ENCODE results near the gene KCP.

The KCP gene

GRCh38 chr7:128872394-128872824 lies 38.1 kb downstream of the KCP start:
- no peak for DNase-seq

- no peak for DNase-seq
These were observed 39.5 kb downstream of the KCP start for GRCh38 chr7:128871050-128871449.

- peak; percentile 43 to 56 for DNase-seq
These were observed 40.6 kb downstream of the KCP start for GRCh38 chr7:128869944-128870285.

- DNase-seq: peak; percentile 61 to 77
These were observed 41.2 kb downstream of the KCP start for GRCh38 chr7:128869138-128869943.

- DNase-seq: no peak
These were observed 41.8 kb downstream of the KCP start for GRCh38 chr7:128868624-128869137.

GRCh38 chr7:128867842-128868623 lies 42.5 kb downstream of the KCP start:
- DNase-seq: no peak

GRCh38 chr7:128867241-128867640 lies 43.3 kb downstream of the KCP start:
- no peak for DNase-seq

- DNase-seq: no peak
These were observed 44.3 kb downstream of the KCP start for GRCh38 chr7:128865996-128866877.

GRCh38 chr7:128865303-128865702 lies 45.2 kb downstream of the KCP start:
- no peak for DNase-seq

GRCh38 chr7:128863433-128863989 lies 47.0 kb downstream of the KCP start:
- DNase-seq: peak; percentile 69 to 71

GRCh38 chr7:128862571-128863432 lies 47.7 kb downstream of the KCP start, which contains the start of gene ATP6V1F:
Gene ATP6V1F, plus strand, starts transcription at chr7:128862856. Its CDS starts 49 bp downstream, at chr7:128862905.
- peak; percentile 100 for DNase-seq

GRCh38 chr7:128861957-128862570 lies 48.4 kb downstream of the KCP start:
- peak in 1 of 2 experiments; percentile 18 for DNase-seq

GRCh38 chr7:128860158-128861073 lies 50.1 kb downstream of the KCP start:
- DNase-seq: no peak

GRCh38 chr7:128859232-128860157 lies 51.0 kb downstream of the KCP start:
- no peak for DNase-seq

- no peak for DNase-seq
These were observed 51.9 kb downstream of the KCP start for GRCh38 chr7:128858380-128859231.

GRCh38 chr7:128856001-128856718 lies 54.3 kb downstream of the KCP start:
- no peak for DNase-seq

GRCh38 chr7:128855559-128855958 lies 55.0 kb downstream of the KCP start:
- no peak for DNase-seq
